GM18907 (cell line): ENCODE results near the gene LIMA1.
A peak's percentile ranks its signal among the peaks of the same experiment; 100 is the strongest.
"Not testable (repeated sequence)": the region's sequence is repeated elsewhere in the genome, so short reads cannot be mapped to it uniquely, and the experiment has no call there.

Experiments
- ATAC-seq: cut with Tn5 transposase; IDR thresholded peaks from one replicate; pipeline ENCODE4 v1.9.1; 2021; ENCODE audit warnings: mild to moderate bottlenecking, moderate library complexity; ENCODE audit not compliant: unreplicated experiment

Gene LIMA1

GRCh38 chr12:50283229-50283923 lies at the start of gene LIMA1:
LIMA1 (minus strand) TSS chr12:50283520; CDS start chr12:50248751, 34,769 bp downstream.
- peak; percentile 84 for ATAC-seq

- ATAC-seq, result no peak
These were observed 48.4 kb upstream of the LIMA1 start for GRCh38 chr12:50331745-50332144.

GRCh38 chr12:50328664-50329063 lies 45.3 kb upstream of the LIMA1 start:
- not testable (repeated sequence) for ATAC-seq

- no peak for ATAC-seq
These were observed 43.4 kb upstream of the LIMA1 start for GRCh38 chr12:50326590-50327284.

GRCh38 chr12:50325890-50326391 lies 42.6 kb upstream of the LIMA1 start:
- no peak for ATAC-seq

GRCh38 chr12:50324770-50325169 lies 41.5 kb upstream of the LIMA1 start:
- ATAC-seq, result not testable (repeated sequence)

GRCh38 chr12:50324077-50324476 lies 40.8 kb upstream of the LIMA1 start:
- ATAC-seq, result not testable (repeated sequence)

GRCh38 chr12:50322206-50322605 lies 38.9 kb upstream of the LIMA1 start:
- ATAC-seq, result no peak

- no peak for ATAC-seq
These were observed 33.9 kb upstream of the LIMA1 start for GRCh38 chr12:50317203-50317602.

- ATAC-seq, result no peak
These were observed 32.5 kb upstream of the LIMA1 start for GRCh38 chr12:50315803-50316202.

GRCh38 chr12:50314636-50315312 lies 31.5 kb upstream of the LIMA1 start:
- no peak for ATAC-seq

GRCh38 chr12:50313971-50314370 lies 30.7 kb upstream of the LIMA1 start:
- ATAC-seq, result not testable (repeated sequence)

- ATAC-seq, result no peak
These were observed 30.1 kb upstream of the LIMA1 start for GRCh38 chr12:50313256-50313931.

- ATAC-seq, result not testable (repeated sequence)
These were observed 28.7 kb upstream of the LIMA1 start for GRCh38 chr12:50311858-50312609.

GRCh38 chr12:50309950-50310349 lies 26.6 kb upstream of the LIMA1 start:
- ATAC-seq, result no peak

GRCh38 chr12:50302686-50303085 lies 19.4 kb upstream of the LIMA1 start:
- ATAC-seq, result no peak

- no peak for ATAC-seq
These were observed 14.7 kb upstream of the LIMA1 start for GRCh38 chr12:50297996-50298395.

- no peak for ATAC-seq
These were observed 13.7 kb upstream of the LIMA1 start for GRCh38 chr12:50297027-50297426.

GRCh38 chr12:50296554-50296953 lies 13.2 kb upstream of the LIMA1 start:
- ATAC-seq, result no peak

GRCh38 chr12:50291377-50291776 lies 8.1 kb upstream of the LIMA1 start:
- ATAC-seq, result no peak
